ENCODE data around the gene MET. TPM values are rescaled to one million over a fixed set of nuclear protein-coding genes. Genes with fewer than 3 reads are reported as not detected.
A peak's percentile ranks its signal among the peaks of the same experiment; 100 is the strongest.

MET gene
- total and polyA plus RNA-seq, 2 donors (not counting 3 experiments of a cell fraction or from before 2014, with no cell fraction given) = 21.1 to 44.5 TPM

GRCh38 chr7:116691664-116692063 lies 19.7 kb downstream of the MET start:
- peaks cover 50% of the 10 kb centered on the region for H3K4me1 ChIP-seq (ENCODE audit: control insufficient read depth, extremely low read depth, insufficient read depth, low read length)
- intact Hi-C loops (cut with micrococcal nuclease) = no loop called here
- dilution Hi-C loops (cut with MboI; ENCODE audit: extremely low pct_ligation_motif_present, low sequenced_read_pairs) = no loop called here
- no peak overlapping the region for H3K4me3 ChIP-seq (replicated peaks in 1 of 3; ENCODE audit: insufficient read depth in 1 of 3, low read depth in 1 of 3, low read length in 3 of 3)
- DNase-seq (ENCODE audit: low read depth, low spot score) (no peak), FAIRE-seq (no peak)
- TF ChIP-seq MAX (IDR thresholded peaks at IDR 0.05; ENCODE audit: insufficient read depth, insufficient read length) = no peak
- TF ChIP-seq CTCF (IDR thresholded peaks at IDR 0.05; ENCODE audit: extremely low read depth in 1 of 2, insufficient read depth in 1 of 2, low read depth in 1 of 2, low read length in 2 of 2) = no peak
- no peak for TF ChIP-seq JUN (IDR thresholded peaks at IDR 0.05; ENCODE audit: borderline replicate concordance, insufficient read depth, insufficient read length, low read depth)
- no peak for TF ChIP-seq FOS (IDR thresholded peaks at IDR 0.05; ENCODE audit: borderline replicate concordance, insufficient read depth, low read length)
- TF ChIP-seq MYC (IDR thresholded peaks at IDR 0.05; ENCODE audit: low read depth, low read length) = no peak
- no peak for TF ChIP-seq POLR2A (IDR thresholded peaks at IDR 0.05; ENCODE audit: low read depth, low read length)
- TF ChIP-seq GATA2 (IDR thresholded peaks at IDR 0.05; ENCODE audit: insufficient read depth, insufficient read length, low read depth, low read length) = no peak
- no peak for TF ChIP-seq POLR2AphosphoS5 (IDR thresholded peaks at IDR 0.05; ENCODE audit: insufficient read depth, low read depth, low read length)
- no peak for TF ChIP-seq EZH2 (IDR thresholded peaks at IDR 0.05; ENCODE audit: borderline replicate concordance, low read depth, low read length, severe bottlenecking)
- H3K27me3 ChIP-seq (ENCODE audit: control insufficient read depth in 2 of 2, insufficient read depth in 2 of 2, low read length in 2 of 2) = no peaks in the 10 kb centered on the region
- H2AFZ ChIP-seq (ENCODE audit: low read depth, low read length) = no peak overlapping the region
- no TSS peak for BruUV-seq (replicated peaks)
- H4K20me1 ChIP-seq (replicated peaks; ENCODE audit: control insufficient read depth, extremely low read depth, insufficient read depth, low read length) = no peaks in the 10 kb centered on the region
- no peak overlapping the region for H3K4me2 ChIP-seq (ENCODE audit: insufficient read depth, low read length)
- ChIA-PET POLR2A (no interaction called here), CTCF (interaction anchor here (1.3 kb wide), 1 partner anchor 95 kb away, joined by 5 read pairs; no protein-coding TSS in a partner anchor)
- no peaks in the 10 kb centered on the region for H3K9me3 ChIP-seq (replicated peaks; ENCODE audit: control insufficient read depth, insufficient read depth, low read length)
- H3K79me2 ChIP-seq (ENCODE audit: control insufficient read depth, insufficient read depth, low read length) = peaks cover 38% of the 10 kb centered on the region
- H3K36me3 ChIP-seq (ENCODE audit: control insufficient read depth in 2 of 2, extremely low read depth in 1 of 2, insufficient read depth in 2 of 2, low read length in 2 of 2) = peaks cover 0 to 3% of the 10 kb centered on the region in 2 experiments
- H3K9ac ChIP-seq (replicated peaks; ENCODE audit: extremely low read depth, insufficient read depth, low read length) = no peak overlapping the region
- peak overlapping the region; percentile 58 for H3K27ac ChIP-seq (ENCODE audit: insufficient read depth, low read depth, low read length)
- no peaks in the 10 kb centered on the region for H3K9me1 ChIP-seq (replicated peaks; ENCODE audit: control insufficient read depth, extremely low read depth, insufficient read depth, low read length)

Data from endothelial cell of umbilical vein (primary cell).